Cardiac fibroblast (primary cell): ENCODE results near the gene ELMOD2.
A peak's percentile ranks its signal among the peaks of the same experiment; 100 is the strongest.
"Not testable (repeated sequence)": the region's sequence is repeated elsewhere in the genome, so short reads cannot be mapped to it uniquely, and the experiment has no call there.

Experiments used
- DNase-seq, 2 donors: peaks; one replicate each; pipeline versions ENCODE4 v3.0.0 to v3.0.0-alpha.2; 2010; ENCODE audit warnings: low read depth in 2 of 2
- H3K4me3 ChIP-seq, 2 donors: replicated peaks in 1 of 2; 1 replicate in 1 of 2; 2 replicates in 1 of 2; pipeline ENCODE4 v1.5.1; 2011; ENCODE audit warnings: low read depth in 2 of 2, low read length in 2 of 2, mild to moderate bottlenecking in 2 of 2, moderate library complexity in 1 of 2
- TF ChIP-seq, protein P1 (sequence below): IDR thresholded peaks from one replicate; pipeline ENCODE4 v1.5.1; 2011; ENCODE audit warnings: low read depth, mild to moderate bottlenecking, low read length, inconsistent platforms

The ELMOD2 gene

DNA sequence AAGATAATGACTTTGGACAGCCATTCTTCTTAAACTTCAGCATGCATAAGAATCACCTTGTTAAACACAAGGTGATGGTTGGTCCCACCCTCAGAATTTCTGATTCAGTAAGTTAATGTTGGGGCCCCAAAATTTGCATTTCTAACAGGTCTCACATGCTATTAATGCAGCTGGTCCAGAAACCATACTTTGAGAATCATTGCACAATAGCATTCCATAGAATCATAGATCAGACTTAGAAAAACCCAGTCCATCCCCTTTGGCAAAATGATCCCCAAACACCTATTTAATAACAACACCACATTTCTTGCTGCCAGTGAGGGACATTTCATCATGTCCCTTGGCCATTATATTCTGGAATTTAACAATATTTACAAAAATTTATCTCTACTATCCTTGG, 19.7 kb upstream of the ELMOD2 start:
- TF ChIP-seq, protein P1, sequence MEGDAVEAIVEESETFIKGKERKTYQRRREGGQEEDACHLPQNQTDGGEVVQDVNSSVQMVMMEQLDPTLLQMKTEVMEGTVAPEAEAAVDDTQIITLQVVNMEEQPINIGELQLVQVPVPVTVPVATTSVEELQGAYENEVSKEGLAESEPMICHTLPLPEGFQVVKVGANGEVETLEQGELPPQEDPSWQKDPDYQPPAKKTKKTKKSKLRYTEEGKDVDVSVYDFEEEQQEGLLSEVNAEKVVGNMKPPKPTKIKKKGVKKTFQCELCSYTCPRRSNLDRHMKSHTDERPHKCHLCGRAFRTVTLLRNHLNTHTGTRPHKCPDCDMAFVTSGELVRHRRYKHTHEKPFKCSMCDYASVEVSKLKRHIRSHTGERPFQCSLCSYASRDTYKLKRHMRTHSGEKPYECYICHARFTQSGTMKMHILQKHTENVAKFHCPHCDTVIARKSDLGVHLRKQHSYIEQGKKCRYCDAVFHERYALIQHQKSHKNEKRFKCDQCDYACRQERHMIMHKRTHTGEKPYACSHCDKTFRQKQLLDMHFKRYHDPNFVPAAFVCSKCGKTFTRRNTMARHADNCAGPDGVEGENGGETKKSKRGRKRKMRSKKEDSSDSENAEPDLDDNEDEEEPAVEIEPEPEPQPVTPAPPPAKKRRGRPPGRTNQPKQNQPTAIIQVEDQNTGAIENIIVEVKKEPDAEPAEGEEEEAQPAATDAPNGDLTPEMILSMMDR = no peak
- no peak for DNase-seq
- no peak overlapping the region for H3K4me3 ChIP-seq

DNA sequence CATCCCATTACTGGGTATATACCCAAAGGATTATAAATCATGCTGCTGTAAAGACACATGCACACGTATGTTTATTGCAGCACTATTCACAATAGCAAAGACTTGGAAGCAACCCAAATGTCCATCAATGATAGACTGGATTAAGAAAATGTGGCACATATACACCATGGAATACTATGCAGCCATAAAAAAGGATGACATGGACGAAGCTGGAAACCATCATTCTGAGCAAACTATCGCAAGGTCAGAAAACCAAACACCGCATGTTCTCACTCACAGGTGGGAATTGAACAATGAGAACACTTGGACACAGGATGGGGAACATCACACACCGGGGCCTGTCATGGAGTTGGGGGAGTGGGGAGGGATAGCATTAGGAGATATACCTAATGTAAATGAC, 10.2 kb upstream of the ELMOD2 start:
- H3K4me3 ChIP-seq, DNase-seq: not testable (repeated sequence)

DNA sequence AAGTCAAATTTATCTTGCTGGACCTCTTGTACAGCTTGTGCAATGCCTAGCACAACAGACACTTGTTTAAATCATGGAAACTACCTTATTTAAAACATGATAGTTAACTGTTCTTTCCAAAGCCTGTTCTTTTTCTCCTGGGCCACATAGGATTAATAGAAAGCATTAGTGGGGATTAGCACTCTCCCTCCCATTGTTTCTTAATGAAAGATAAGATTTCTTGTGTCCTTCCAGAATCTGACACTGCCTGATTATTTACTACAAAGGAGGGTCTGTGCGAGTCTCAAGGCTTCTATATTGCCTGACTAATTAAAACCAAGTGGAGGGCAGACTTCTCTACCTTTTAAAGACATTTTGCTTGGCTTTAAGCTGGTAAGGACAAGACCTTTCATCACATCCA, 8.5 kb upstream of the ELMOD2 start:
- H3K4me3 ChIP-seq = no peak overlapping the region
- TF ChIP-seq, protein P1 = no peak
- no peak for DNase-seq

DNA sequence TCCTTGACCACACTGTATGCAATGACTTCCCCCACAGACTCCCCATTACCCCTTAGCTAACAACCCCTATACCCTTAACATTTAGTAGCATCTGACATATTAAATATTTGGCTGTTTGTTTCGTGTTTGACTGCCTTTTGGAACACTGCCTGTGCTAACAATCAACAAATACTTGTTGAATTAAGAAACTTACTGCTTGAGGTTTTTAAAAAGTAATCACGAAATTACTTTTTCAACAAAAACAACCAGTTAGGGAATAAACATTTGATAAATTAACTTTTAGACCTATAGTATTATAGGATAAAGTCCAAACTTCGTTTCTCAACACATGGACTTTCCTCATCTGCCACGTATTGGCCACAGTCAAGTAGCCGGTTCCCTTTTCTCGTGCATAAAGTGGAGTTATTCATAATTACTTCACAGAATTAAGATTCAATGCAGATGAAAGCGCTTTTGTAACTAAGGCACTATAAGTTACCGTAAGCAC, 555 bp upstream of the ELMOD2 start:
- DNase-seq = no peak
- TF ChIP-seq, protein P1 = no peak
- H3K4me3 ChIP-seq = peak overlapping the region; percentile 28 to 29

DNA sequence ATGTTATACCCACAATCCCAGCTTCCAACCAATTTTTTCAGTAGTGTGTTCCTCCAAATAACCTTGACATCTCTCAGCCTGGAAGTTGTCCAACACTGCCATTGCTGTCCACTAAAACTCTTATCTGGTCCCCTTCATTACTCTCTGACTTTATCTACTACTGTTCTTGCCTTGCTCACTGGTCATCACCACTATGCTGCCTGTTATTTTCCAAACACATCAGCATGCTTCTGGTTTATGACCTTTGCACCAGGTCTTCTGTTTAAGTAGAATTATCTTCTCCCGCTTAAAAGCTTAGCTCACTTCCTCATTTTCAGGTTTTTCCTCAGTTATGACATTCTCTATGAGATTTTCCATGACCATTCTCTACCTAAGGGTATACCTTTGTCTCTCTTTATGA, 5.5 kb downstream of the ELMOD2 start:
- TF ChIP-seq, protein P1 = no peak
- H3K4me3 ChIP-seq = no peak overlapping the region
- DNase-seq = no peak

DNA sequence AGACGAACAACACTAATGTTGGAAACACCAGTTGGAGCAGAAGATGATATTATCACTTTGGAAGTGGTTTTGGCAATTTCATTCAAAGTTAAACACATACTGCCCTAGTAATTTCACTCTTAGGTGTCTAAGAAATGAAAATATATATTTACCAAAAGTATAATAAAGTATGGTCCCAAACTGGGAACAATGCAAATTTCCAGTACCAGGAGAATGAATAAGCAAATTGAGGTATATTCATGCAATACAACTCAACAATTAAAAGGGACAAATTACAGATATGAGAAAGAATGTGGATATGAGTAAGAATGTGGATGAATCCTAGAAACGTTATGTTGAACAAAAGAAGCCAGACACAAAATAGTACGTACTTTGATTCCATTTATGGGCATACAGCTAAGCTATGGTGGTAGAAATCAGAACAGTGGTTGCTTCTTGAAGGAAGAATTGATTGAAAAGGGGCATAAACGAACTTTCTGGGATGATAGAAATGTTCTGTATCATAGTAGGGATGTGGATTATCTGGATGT, 10.0 kb downstream of the ELMOD2 start:
- TF ChIP-seq, protein P1 = no peak
- no peak overlapping the region for H3K4me3 ChIP-seq
- DNase-seq = peak in 1 of 2 donors; percentile 88

DNA sequence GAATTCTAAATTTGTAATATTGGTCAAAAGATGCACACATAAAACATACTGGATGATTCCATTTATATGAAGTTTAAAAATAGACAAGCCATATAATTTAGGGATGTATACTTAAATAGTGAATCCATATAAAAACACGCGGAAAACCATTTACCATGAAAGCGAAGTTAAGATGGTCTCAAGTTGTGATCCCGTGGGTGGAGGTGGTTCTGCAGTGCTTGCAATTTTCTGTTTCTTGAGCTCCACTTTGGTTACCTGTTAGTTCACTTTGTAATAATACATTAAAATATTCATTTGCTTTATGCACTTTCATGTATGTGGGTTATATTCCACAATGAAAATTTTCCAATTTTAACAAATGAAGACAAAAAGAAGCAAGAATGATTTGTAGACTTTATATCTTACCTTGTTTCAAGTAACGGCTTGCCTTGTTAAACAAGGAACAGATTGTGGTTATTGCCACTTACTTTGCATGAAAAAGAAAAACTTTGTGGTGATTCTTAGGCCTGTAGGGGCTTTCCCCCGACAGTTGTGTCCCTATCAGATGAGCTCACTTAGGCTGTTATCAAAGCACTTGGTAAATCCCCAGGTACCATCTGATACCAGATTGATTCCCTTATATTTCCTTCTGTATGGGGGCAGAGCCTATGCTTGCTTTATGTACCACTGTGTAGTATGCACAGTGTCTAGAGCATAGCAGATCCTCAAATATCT, 32.6 kb downstream of the ELMOD2 start:
- no peak overlapping the region for H3K4me3 ChIP-seq
- TF ChIP-seq, protein P1 = no peak
- DNase-seq = no peak
